Liver (tissue), 3 donors: ENCODE measurements around the gene OTOP3.
"Not testable (repeated sequence)": the region's sequence is repeated elsewhere in the genome, so short reads cannot be mapped to it uniquely, and the experiment has no call there.

Experiments
- ATF3 ChIP-seq: IDR thresholded peaks from 2 replicates; pipeline ENCODE4 v1.6.1; 2016; ENCODE audit warnings: antibody characterized with exemption
- CTCF ChIP-seq: fragments of 150-350 bp; IDR thresholded peaks from 2 replicates; pipeline ENCODE4 v1.5.1; 2017; ENCODE audit warnings: improper control_type of control experiment, low read depth, low read length; ENCODE audit not compliant: missing input control
- GABPA ChIP-seq, 2 donors: IDR thresholded peaks in 1 of 2; conservative IDR thresholded peaks in 1 of 2; 2 replicates each; pipeline ENCODE4 v1.6.1; 2016; ENCODE audit warnings: antibody characterized with exemption in 2 of 2, mild to moderate bottlenecking in 1 of 2, moderate library complexity in 1 of 2
- JUND ChIP-seq, 2 donors: IDR thresholded peaks; 2 replicates each; pipeline ENCODE4 v1.6.1; 2016; ENCODE audit warnings: antibody characterized with exemption in 2 of 2
- MAX ChIP-seq: IDR thresholded peaks from 2 replicates; pipeline ENCODE4 v1.6.1; 2016; ENCODE audit warnings: antibody characterized with exemption
- RAD21 ChIP-seq, 2 donors: IDR thresholded peaks; 2 replicates each; pipeline ENCODE4 v1.6.1; 2016; ENCODE audit warnings: antibody characterized with exemption in 2 of 2, mild to moderate bottlenecking in 2 of 2
- REST ChIP-seq: IDR thresholded peaks from 2 replicates; pipeline ENCODE4 v1.6.1; 2016; ENCODE audit warnings: antibody characterized with exemption, mild to moderate bottlenecking
- SP1 ChIP-seq: IDR thresholded peaks from 2 replicates; pipeline ENCODE4 v1.6.1; 2018; ENCODE audit warnings: antibody characterized with exemption, mild to moderate bottlenecking
- TAF1 ChIP-seq: conservative IDR thresholded peaks from 2 replicates; pipeline ENCODE4 v1.6.1; 2016; ENCODE audit warnings: antibody characterized with exemption, mild to moderate bottlenecking
- donor health status: healthy.
- donor health status: healthy.

- not testable (repeated sequence) for TF ChIP-seq JUND (IDR thresholded peaks at IDR 0.05); REST; MAX; CTCF; ATF3; GABPA (IDR thresholded peaks at IDR 0.05 in 1 of 2, conservative IDR thresholded peaks at IDR 0.05 in 1 of 2); RAD21 (IDR thresholded peaks at IDR 0.05); TAF1; SP1
Measured at GRCh38 chr17:74969501-74969900, 33.8 kb downstream of the OTOP3 start.
